Cortex of kidney (tissue), 1 donor: ENCODE results near the gene SPRED1.

Experiments used
- DNase-seq: peaks from one replicate; lab custom pipeline; 2025; lab: John Stamatoyannopoulos, UW

Gene SPRED1

GRCh38 chr15:38252481-38253350 is at the start of gene SPRED1:
Gene SPRED1, plus strand, starts transcription at chr15:38252836. Its CDS starts 350 bp downstream, at chr15:38253186.
- no peak for DNase-seq

DNA sequence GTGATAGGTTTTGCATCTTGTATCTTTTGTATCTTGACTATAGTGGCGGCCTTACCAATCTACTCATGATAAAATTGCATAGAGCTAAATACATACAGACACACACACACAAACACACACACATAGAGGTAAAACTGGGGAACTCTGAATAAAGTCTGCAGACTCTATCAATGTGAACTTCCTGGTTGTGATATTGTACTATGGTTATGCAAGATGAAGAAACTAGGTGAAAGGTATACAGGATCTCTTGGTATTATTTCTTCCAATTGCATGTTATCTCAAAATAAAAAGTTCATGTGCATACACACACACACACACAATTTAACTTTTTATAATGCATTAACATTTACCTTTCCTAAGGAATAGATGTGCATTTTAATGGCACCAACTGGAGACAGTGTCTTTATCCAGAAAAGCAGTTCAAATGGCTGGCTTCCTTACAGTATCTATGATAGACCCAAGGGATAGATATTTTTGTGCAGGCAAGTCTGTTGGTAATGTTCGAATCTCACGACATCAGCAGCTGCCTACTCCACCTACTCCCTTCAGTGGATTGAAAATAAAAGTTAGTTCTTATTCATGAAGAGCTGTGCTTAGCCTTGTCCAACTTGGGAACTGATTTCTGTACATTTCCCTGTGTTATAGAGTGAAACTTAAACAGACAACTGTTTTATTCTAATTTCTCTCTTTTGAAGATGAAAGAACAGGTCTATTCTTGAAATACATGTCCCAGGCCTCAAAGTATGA is 46.9 kb upstream of the SPRED1 start:
- no peak for DNase-seq

DNA sequence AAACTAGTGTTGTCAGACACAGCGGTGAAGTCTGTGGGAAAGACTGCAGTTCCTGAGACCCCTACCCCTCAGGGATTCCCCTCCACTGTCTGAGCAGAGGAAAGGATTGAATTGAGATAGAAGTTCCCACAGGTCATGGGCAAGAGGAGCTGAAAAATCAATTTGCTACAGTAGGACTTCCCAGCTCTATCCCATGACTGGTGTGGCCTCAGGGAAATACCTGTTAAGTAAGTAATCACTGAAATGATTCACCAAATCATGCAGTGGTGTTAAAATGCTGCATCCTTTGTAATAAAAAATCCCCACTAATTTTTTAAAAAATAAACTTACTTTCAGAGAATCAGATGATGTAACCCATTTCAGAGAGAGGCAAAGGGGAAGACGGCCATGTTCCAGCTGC is 45.0 kb upstream of the SPRED1 start:
- no peak for DNase-seq

DNA sequence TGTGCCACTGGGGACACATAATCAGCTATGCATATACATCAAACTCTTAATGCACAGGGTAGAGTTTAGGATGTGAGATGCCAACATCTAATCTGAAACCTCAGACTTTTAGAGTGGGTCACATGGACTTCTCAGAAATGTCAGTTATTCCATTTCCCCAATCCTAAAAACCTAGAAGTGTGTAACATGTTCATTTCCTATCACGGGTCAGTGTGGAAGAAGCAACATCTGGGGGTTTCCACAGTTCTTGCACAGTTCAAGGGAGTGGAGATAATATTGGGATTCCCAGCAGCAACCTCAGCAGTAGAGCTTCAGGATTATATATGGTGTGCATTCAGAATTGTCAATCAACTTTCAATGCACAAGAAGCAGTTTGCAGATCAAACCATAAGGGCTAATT is 44.4 kb upstream of the SPRED1 start:
- DNase-seq: no peak

GRCh38 chr15:38208779-38209178 is 43.9 kb upstream of the SPRED1 start:
- DNase-seq: no peak

GRCh38 chr15:38211249-38211648 is 41.4 kb upstream of the SPRED1 start:
- no peak for DNase-seq

GRCh38 chr15:38211811-38212210 is 40.8 kb upstream of the SPRED1 start:
- no peak for DNase-seq

DNA sequence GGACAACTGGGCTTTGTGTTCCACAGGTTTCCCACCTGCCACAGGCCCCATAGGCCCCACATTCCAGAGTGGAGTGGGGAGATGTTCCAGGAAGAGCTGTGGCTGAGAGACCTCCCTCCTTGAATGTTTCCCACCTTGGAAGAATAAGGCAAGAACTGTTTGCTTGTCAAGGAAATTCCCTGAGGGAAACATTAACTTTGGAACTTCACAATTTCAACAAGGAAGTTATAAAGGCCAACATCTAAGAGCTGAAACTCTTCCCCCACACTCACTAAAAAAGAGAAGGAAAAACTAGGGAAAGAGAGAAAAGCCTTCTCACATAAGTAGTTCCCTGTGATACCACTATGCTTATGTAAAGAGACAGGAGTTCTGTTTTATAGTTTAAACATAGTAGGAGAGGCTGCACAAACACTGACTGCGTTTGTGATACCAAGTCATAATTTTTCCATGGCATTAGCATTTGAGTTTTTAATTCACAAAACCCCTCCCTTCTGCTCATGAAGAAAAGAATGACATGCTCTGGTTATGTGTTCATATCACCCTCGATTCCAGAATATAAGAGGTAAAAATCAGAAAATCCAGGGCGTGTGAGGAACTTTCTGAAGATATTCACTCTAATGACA is 39.8 kb upstream of the SPRED1 start:
- no peak for DNase-seq

- DNase-seq: no peak
These were observed 39.3 kb upstream of the SPRED1 start for GRCh38 chr15:38213356-38213755.

DNA sequence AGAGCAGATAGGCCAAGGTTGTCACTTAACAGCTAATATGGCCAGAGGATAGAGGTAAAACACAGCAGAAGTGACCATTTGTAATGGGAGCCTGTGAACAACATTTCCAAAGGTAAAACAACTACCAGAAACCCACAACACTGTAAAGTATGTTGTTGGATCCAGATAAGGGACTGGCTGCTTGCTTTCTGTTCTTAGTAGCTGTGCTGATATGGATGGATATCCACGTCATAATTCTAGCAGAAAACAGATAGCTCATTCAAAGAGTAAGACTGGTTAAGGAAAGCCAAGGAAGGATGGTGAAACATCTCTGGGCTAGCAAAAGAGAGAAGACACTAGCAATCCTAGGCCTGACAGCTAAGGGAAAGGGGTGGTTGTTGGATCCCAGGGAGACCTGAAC is 36.9 kb upstream of the SPRED1 start:
- no peak for DNase-seq

DNA sequence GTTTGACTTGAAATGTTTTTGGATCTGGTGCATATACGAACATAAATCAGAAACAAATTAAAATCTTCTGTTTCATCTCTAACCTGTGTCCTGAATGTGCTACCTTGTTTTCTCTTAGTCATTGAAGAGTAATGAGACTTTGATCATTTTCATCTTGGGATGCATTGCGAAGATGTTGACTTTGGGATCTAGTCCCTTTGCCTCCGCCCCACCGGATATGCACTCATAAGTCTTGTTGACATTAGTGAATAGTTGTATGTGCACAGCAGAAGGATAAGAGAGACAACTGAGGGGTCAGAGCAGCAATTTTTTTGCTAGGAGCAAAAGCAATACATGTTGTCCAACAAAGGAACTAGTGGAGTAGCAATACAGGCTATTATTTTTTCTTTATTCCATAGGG is 35.9 kb upstream of the SPRED1 start:
- no peak for DNase-seq

DNA sequence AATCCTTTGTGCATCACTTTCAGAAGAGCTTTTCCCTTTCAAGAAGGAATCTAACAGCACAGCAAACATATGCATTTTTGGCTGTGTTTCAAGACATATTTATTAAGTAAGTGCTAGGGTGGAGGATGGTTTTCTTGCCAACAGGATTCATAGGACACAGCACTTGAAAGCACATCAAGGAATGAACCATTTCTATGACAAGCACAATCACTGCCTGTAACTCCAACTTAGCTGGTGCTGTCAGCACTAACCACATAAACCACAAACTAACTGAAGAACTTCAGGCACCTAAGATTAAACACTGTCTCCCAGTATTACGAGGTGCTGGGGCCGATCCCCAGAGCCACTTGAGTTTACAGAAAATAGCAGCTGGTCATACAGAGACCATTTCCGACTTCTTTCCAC is 35.4 kb upstream of the SPRED1 start:
- no peak for DNase-seq

GRCh38 chr15:38217788-38218609 is 34.6 kb upstream of the SPRED1 start:
- no peak for DNase-seq

- DNase-seq: no peak
These were observed 31.9 kb upstream of the SPRED1 start for GRCh38 chr15:38220606-38221273.

- no peak for DNase-seq
These were observed 28.1 kb upstream of the SPRED1 start for GRCh38 chr15:38224486-38224885.

DNA sequence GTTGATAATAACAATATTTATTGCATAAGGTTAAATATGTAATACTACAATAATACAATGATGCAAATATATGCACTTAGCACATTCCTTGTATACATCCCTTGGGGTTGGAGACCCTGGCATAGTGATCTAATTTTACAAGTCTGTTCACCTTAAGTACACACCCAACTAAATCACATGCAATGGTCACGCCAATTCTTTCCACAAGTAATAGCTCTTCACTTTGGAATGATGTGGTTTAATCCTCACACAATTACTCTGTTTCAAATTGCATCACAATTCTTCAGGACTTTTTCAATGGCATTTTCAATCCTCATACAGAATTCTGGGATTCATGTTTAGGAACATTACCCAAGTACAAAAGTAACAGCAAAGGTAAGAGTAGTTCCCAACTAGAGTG is 27.3 kb upstream of the SPRED1 start:
- no peak for DNase-seq

- DNase-seq: no peak
These were observed 25.9 kb upstream of the SPRED1 start for GRCh38 chr15:38226608-38227266.

DNA sequence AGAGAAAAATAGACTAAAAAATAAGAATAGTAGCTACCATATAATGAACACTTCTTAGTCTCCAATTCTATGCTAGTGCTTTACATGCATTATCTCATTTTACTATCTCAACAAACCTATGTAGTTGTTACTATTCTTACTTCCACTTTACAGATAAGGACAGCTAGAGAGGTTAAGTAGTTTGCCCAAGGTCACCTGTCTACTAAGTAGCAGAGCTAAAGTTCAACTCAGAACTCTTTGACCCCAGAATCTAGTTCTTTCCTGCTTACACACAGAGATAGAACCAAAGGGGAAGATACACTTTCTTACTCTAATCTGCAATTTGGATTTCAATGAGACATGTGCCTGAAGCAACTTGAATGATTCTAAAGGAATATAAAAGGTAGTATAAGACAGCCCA is 24.7 kb upstream of the SPRED1 start:
- no peak for DNase-seq

- no peak for DNase-seq
These were observed 24.0 kb upstream of the SPRED1 start for GRCh38 chr15:38228618-38229017.

- DNase-seq: no peak
These were observed 22.8 kb upstream of the SPRED1 start for GRCh38 chr15:38229705-38230310.
